Activated CD4-positive, alpha-beta T cell treated with anti-CD3 and anti-CD28 coated beads for 24 hours (primary cell): ENCODE measurements around the gene NTM.

Source experiments
- DNase-seq, 2 donors: peaks; one replicate each; pipeline ENCODE4 v3.0.0-alpha.2; 2020; ENCODE audit warnings: low read depth in 2 of 2

NTM gene

GRCh38 chr11:132142554-132142953 is 772.1 kb downstream of the NTM start:
- DNase-seq = no peak

GRCh38 chr11:132147464-132147863 is 777.0 kb downstream of the NTM start:
- DNase-seq = no peak

GRCh38 chr11:132154781-132155180 is 784.4 kb downstream of the NTM start:
- DNase-seq = no peak

DNA sequence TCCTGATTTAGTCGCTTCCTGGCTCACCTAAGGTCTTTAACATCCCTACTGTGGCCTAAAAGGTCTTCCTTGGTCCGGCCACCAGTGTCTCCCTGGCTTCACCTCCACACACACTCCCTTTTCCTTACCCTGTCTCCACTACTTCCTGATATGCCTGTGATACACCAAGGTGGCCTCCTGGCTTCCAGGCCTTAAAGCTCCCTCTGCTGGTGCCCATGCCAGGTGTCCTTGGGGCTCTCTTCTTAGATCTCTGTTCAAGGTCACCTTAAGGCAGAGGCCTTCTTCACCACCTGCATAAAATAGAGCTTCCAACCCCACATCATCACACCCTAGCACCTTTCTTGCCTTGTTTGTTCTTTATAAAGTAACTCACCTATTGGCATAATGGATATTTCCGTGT is 787.7 kb downstream of the NTM start:
- DNase-seq = no peak

DNA sequence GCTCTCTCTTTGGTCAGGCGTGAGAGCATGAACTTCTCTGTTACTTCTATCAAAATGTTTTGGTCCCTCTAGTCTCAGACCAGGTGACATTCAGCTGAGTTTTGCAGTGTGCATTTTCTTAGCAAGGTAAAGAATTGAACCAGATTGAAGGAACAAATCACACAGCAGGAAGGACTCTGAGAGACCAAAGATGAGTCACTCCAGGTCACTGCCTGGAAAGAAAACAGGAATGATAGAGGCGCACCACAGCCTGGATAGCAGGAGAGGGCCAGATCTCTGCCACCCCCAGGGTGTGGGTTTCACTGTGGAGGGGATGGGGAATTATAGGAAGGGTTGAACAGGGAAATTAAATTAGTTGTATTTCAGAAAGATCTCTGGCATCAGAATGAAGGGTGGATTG is 788.3 kb downstream of the NTM start:
- no peak for DNase-seq

- DNase-seq = no peak
Observed at GRCh38 chr11:132161403-132162078, 791.1 kb downstream of the NTM start.

DNA sequence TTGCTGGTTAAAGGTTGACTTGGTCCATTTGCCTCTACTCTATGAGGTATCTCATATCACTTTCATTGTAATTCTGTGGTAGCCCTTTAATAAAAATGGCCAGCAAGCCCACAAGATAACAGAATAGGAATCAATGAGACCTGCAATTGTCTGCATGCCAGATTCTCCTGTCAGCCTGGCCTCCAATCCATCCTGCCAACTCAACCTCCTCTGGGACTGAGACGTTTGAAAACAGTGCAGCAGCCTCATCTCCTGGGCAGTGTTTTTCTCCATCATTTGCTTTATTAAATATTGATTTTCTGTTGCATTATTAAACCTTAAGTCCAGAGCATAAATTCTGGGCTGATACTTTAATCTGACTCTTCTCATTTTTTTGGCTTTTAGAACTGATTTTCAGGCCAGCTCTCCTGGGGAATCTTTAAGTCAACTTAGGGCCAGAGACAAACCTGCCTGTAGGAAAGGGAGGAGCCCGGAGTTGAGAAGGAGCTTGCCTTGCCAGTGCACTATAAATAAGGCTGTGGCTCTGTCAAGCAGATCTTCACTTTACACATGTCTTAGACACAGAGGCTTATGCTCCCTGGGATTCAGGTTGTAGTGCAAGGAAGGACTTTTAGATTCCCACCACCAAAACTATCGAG is 798.0 kb downstream of the NTM start:
- DNase-seq = no peak

DNA sequence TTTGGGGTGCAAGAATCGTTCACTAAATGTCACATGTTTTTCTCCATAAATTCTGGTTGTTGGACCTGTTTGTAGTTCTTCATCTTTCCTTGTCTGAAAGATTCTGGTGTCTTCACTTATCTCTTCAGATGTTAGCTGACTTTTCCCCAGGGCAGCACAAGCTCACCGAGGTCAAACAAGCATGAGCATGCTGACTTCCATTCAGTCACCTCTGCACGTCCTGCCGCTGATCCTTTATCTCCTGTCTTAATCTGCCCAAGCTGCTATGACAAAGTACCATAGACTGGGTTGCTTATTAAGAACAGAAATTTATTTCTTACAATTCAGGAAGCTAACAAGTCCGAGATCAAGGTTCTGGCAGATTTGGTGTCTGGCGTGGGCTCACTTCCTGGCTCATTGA is 800.6 kb downstream of the NTM start:
- no peak for DNase-seq

DNA sequence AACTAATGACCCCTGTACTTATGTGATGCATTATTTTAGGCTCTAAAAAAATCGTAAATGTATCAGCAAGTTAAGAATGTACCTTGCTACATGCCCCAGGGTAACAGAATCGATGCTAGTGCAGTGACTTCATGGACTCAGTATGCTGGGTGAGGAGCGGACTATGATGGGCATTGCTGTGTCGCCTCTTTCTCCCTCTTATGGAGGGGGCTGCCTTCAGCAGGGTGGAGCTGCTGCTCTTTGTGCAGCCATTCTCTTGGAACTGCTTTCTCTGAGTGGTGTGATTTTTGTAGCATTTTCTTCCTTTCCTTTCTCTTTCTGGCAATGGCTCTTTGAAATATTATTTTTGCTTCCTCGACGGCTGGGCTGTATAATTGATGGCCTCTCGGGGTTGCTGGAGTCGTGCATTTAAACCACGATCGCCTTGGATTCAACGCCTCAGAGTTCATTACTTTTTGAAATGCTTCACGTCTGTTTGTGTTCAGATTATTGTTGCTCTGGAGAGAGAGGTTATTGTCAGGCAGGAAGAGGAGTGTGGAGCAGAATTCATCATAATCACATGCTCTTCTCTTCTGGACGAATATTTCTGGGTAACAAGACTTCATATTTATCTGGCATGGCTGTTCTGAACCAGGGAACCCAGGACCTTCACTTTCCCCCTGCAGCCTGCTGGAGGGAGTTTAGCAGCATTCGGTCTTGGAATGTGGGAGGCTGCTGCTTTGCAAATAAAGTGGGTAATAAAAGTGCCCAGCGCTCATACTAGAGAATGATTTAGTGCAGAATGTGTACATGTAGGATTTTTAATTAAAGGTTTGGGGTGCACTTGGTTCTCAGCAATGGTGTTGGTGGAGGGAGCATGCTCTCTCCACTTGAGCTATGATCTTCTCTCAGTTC is 804.2 kb downstream of the NTM start:
- no peak for DNase-seq

DNA sequence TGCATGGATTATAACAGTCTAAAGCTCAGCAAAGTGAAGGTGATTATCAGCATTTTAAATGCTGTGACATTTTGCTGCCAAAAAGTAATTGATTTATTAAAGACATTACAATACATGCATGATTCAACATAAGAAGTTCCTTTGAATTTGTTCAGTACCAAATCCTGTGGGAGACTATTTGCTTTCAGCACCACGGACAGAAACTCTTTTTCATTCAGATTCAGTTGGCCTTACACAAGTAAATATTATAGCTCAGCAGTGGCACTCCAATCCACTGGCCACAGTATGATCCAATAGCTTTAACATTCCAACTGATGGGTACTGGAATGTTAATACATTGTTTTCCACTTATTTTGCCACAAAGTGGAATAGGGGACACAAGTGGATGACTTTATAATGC is 806.7 kb downstream of the NTM start:
- no peak for DNase-seq

- DNase-seq = no peak
Observed at GRCh38 chr11:132184079-132184478, 813.7 kb downstream of the NTM start.

- DNase-seq = no peak
Observed at GRCh38 chr11:132185726-132186592, 815.5 kb downstream of the NTM start.

DNA sequence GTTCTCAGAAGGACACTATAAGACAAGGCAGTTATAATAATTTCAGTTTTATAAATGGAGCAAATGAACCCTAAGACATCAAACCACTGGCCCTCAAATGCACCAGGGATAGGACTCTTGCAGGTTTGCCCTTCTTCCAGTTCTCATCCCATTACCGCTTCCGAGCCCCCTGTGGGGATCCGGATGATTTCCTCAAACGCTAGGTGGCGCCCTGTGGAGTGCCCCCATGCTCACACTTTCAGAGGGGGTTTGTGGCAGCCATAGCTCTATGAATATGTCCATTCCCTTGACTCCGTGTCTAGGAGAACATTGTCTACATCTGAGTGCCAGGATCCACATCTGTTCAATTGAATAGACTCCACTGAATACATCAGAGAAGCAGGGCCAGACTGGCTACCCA is 816.3 kb downstream of the NTM start:
- no peak for DNase-seq

DNA sequence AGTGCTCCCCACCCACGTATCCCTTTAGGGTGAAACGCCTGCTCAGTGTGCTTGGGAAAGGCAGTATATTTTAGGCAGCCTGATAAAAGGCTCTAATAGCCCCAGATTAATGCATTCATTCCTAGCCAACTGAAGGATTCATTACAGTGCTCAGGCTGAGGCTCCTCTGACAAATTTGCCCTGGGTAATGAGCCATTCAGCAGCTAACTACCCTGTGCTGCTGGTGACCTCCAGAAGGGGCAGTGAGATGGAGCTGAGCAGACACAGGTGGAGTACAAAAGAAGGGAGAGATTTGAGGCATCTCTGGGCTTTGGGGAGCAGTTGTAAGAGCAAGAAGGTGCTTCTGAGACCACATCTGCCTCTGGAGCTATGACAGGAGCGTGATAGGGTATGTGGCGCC is 817.0 kb downstream of the NTM start:
- DNase-seq = no peak

DNA sequence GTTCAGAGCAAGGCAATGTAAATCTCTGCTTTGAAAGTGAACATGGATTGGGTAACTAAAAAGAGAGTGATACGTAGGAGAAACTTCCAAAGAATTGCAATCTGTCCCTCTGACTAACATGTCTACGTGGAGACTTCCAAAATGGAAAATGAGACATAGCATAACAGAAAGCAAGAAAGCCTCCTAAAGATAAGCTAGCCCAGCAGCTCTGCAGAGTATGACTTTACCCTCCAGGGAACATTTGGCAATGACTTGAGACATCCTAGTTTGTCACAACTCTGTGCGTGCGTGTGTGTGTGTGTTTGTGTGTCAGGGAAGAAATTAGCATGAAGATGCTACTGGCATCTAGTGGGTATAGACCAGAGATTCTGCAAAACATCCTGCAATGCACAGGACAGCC is 817.4 kb downstream of the NTM start:
- no peak for DNase-seq

- DNase-seq = no peak
Observed at GRCh38 chr11:132196928-132197327, 826.5 kb downstream of the NTM start.

GRCh38 chr11:132200353-132200936 is 830.0 kb downstream of the NTM start:
- no peak for DNase-seq

DNA sequence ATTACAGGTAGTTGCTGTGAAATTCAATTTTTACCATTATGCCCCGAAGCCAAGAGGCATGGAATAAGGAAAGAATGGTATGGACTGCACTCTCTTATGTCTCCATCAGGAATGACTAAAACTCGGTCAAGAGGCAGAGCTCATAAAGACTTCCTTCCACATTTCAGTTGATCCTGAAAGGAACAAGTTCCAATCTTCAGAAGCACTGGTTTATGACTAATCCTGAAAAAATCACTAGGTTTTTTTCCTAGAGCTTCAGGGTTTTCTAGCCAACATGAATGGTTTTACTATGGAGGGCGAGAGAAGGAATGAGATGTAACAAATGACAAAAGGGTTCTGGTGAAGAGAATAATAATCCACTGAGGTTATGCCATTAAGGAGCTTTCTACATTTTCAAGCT is 832.2 kb downstream of the NTM start:
- no peak for DNase-seq

- no peak for DNase-seq
Observed at GRCh38 chr11:132205006-132205405, 834.6 kb downstream of the NTM start.

DNA sequence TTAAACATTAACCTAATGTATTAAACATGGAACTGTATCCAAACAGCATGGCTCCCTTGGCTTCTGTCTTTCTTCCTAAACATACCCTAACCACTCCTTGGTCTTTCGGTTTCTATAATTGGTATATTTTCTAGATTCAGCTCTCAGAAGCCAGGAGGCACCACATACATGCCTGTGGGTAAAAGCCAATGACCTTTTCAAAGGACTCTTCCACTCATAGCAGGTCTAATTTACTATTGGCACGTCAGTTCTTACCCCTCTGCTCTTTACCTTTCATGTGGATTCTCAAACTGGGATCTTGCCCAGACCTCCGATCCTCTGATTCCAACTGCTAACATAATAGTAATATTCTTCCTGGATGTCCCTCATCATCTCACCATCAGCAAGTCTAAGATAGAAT is 835.1 kb downstream of the NTM start:
- no peak for DNase-seq

DNA sequence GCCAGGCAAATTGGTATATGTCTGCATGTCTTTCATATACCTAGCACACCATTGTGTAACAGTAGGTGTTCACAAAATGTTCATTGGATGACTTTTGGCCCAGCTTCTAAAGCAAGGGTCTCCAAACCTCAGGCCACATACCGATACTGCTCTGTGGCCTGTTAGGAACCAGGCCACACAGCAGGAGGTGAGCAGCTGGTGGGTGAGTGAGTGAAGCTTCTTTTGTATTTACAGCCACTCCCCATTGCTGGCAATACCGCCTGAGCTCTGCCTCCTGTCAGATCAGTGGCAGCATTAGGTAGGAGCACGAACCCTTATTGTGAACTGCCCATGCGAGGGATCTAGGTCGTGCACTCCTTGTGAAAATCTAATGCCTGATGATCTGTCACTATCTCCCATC is 836.6 kb downstream of the NTM start:
- DNase-seq = no peak
